HG02870 (cell line): ENCODE results near the gene AKIRIN1.
A peak's percentile ranks its signal among the peaks of the same experiment; 100 is the strongest.
"Not testable (repeated sequence)": the region's sequence is repeated elsewhere in the genome, so short reads cannot be mapped to it uniquely, and the experiment has no call there.

Experiments used
- ATAC-seq: cut with Tn5 transposase; IDR thresholded peaks from one replicate; pipeline ENCODE4 v1.9.1; 2021; ENCODE audit warnings: mild to moderate bottlenecking, moderate library complexity; ENCODE audit not compliant: unreplicated experiment

The AKIRIN1 gene

GRCh38 chr1:38994196-38994595 lies 3.1 kb downstream of the AKIRIN1 start:
- ATAC-seq, result no peak

GRCh38 chr1:38997034-38997900 lies 6.2 kb downstream of the AKIRIN1 start:
- no peak for ATAC-seq

GRCh38 chr1:38997901-38998190 lies 6.8 kb downstream of the AKIRIN1 start:
- no peak for ATAC-seq

GRCh38 chr1:39001516-39002421 lies 10.7 kb downstream of the AKIRIN1 start:
- no peak for ATAC-seq

- no peak for ATAC-seq
Measured at GRCh38 chr1:39003281-39003680, 12.2 kb downstream of the AKIRIN1 start.

GRCh38 chr1:39003794-39004193 lies 12.7 kb downstream of the AKIRIN1 start:
- no peak for ATAC-seq

- ATAC-seq, result no peak
Measured at GRCh38 chr1:39006287-39006686, 15.2 kb downstream of the AKIRIN1 start.

GRCh38 chr1:39006726-39007645 lies 15.9 kb downstream of the AKIRIN1 start:
- no peak for ATAC-seq

- ATAC-seq, result not testable (repeated sequence)
Measured at GRCh38 chr1:39014956-39015355, 23.9 kb downstream of the AKIRIN1 start.

GRCh38 chr1:39016604-39017171 lies 25.6 kb downstream of the AKIRIN1 start:
- ATAC-seq, result no peak

GRCh38 chr1:39017266-39017665 lies 26.2 kb downstream of the AKIRIN1 start:
- ATAC-seq, result no peak

GRCh38 chr1:39020494-39020893 lies 29.4 kb downstream of the AKIRIN1 start:
- not testable (repeated sequence) for ATAC-seq

- no peak for ATAC-seq
Measured at GRCh38 chr1:39021426-39021825, 30.4 kb downstream of the AKIRIN1 start.

- ATAC-seq, result no peak
Measured at GRCh38 chr1:39023140-39023539, 32.1 kb downstream of the AKIRIN1 start.

- peak; percentile 77 for ATAC-seq
Measured at GRCh38 chr1:39026051-39026865, 35.2 kb downstream of the AKIRIN1 start, which contains the start of gene NDUFS5. Gene NDUFS5 (plus strand): TSS chr1:39026350. CDS start chr1:39028725, 2,375 bp downstream.

GRCh38 chr1:39026866-39027507 lies 35.9 kb downstream of the AKIRIN1 start:
- ATAC-seq, result no peak

GRCh38 chr1:39034114-39034654 lies 43.1 kb downstream of the AKIRIN1 start:
- ATAC-seq, result no peak

GRCh38 chr1:39036678-39037077 lies 45.6 kb downstream of the AKIRIN1 start:
- no peak for ATAC-seq

- ATAC-seq, result no peak
Measured at GRCh38 chr1:39043513-39043912, 52.4 kb downstream of the AKIRIN1 start.
